ENCODE data around the gene FYB1.
"Not testable (repeated sequence)": the region's sequence is repeated elsewhere in the genome, so short reads cannot be mapped to it uniquely, and the experiment has no call there.

Gene FYB1

GRCh38 chr5:39219437-39219836 lies at the start of gene FYB1:
Gene FYB1, minus strand, starts transcription at chr5:39219563. Its CDS starts 16,603 bp downstream, at chr5:39202960.
- DNase-seq: peak; percentile 85

GRCh38 chr5:39267186-39267585 lies 47.8 kb upstream of the FYB1 start:
- DNase-seq: no peak

- DNase-seq: peak; percentile 50
These were observed 47.1 kb upstream of the FYB1 start for GRCh38 chr5:39266442-39266841.

DNA sequence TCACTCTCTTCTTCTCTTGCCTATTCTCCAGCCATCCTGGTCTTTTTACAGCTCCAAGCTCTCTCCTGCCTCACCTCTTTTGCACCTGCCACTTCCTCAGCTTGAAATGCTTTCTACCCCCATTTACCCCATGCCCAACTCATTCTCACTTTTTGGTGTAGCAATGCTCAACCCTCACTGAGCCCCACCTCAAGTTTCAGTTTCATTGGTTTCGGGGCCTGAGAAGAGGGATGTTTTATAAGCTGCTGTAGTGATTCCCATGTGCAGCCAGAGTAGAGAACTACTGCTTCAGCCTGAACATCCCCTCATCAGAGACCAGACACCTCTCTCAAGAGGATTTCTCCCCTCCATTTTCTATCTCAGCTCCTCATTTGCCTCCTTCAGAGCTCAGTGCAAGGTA lies 45.2 kb upstream of the FYB1 start:
- DNase-seq: no peak

DNA sequence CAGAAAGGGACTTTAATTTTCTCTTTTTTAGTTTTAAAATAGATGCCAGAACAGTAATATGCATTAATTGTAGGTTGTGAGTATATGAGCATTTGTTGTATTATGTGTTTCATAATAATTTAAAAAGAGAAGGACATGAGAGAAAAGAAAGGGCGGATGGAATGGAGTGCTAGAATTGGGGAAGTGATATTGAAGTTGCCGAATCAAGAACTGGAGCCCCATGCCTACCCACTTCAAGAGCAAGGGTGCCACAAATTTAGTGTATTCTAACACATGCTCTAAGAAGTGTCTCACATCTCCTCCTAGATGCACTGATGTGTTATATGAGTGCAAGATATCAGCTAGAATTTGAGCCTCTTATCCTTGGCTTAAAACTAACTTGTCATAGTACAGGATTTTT lies 43.6 kb upstream of the FYB1 start:
- DNase-seq: no peak

GRCh38 chr5:39260095-39260494 lies 40.7 kb upstream of the FYB1 start:
- peak; percentile 59 for DNase-seq

DNA sequence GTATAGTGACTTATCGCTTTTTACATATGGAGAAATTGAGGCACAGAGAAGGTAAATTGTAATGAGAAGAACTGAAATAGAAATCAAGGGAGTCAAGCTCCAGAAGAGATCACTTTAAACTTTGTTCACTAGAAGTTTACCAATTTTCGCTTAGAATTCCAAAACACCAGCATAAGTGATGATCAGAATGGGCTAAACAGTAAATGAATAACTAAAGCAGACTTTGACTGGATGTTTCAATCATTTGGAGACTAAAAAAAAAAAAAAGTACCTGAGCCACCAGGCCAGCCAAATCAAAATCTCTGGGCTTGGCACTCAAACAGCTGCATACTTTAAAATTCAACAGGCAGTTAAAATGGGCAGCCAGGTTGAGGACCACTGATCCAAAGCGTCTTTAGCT lies 38.2 kb upstream of the FYB1 start:
- no peak for DNase-seq

- DNase-seq: peak; percentile 82
These were observed 37.3 kb upstream of the FYB1 start for GRCh38 chr5:39256477-39257235.

- DNase-seq: no peak
These were observed 36.0 kb upstream of the FYB1 start for GRCh38 chr5:39255406-39255805.

DNA sequence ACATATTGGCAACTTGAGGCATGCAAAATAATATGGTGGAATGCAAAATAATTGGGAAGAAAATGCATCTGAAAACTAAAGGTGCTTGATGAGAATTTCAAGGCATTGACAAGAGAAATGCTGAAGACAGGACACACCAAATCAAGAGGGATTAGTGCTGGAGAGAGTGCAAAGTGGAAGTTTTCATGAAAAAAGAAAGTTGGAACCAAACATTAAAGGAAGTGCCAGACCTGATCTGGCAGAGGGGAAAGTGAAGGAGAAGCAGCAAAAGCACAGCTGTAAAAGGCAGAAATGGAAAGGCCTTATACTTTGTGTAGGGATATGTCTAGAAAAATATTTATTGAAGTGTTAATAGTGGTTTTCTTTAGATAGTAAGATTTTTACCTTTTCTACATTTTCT lies 35.3 kb upstream of the FYB1 start:
- DNase-seq: no peak

- DNase-seq: no peak
These were observed 33.8 kb upstream of the FYB1 start for GRCh38 chr5:39253196-39253595.

- no peak for DNase-seq
These were observed 30.4 kb upstream of the FYB1 start for GRCh38 chr5:39249564-39250274.

- peak; percentile 47 for DNase-seq
These were observed 29.7 kb upstream of the FYB1 start for GRCh38 chr5:39249069-39249468.

DNA sequence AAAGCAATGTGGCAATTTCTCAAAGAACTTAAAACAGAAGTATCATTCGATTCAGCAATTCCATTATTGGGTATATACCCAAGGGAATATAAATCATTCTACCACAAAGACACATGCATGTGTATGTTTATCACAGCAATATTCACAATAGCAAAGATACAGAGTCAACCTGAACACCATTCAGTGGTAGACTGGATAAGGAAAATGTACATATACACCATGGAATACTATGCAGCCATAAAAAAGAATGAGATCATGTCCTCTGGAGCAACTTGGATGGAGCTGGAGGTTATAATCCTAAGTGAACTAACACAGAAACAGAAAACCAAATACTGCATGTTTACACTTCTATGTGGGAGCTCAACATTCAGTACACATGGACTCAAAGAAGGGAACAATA lies 21.4 kb upstream of the FYB1 start:
- DNase-seq: no peak

DNA sequence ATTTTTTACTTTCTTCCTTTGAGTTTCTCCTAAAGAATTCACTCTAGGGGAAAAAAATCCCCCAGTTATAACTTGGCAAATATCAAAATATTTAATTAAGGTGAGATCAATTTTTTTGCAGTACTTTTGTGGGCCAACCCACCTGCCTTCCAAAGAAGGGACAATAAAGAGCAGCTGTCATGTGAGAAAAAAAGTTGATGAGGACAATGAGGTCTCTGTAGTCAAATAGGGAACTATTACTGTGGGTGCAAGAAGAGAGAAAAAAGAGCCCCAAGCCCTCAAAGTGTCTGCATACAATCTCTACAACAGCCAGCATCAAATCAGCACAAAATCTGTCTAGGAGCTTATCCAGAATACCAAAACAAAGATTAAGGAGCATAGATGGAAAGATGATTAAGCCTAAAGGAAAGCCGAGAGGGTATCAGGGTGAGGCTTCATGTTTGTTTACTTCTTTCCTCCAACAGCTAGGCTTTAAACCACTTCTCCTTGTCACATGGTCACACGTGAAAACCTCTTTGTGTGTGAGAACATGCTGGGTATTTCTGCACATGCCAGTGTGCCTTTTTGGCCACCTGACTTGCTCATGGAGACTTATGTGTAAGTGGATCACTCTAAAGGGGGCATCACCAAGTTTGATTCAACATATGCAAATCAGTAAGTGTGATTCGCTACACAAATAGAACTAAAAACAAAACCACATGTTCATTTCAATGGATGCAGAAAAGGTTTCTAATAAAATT lies 19.2 kb upstream of the FYB1 start:
- DNase-seq: no peak

- no peak for DNase-seq
These were observed 17.4 kb upstream of the FYB1 start for GRCh38 chr5:39236718-39237117.

DNA sequence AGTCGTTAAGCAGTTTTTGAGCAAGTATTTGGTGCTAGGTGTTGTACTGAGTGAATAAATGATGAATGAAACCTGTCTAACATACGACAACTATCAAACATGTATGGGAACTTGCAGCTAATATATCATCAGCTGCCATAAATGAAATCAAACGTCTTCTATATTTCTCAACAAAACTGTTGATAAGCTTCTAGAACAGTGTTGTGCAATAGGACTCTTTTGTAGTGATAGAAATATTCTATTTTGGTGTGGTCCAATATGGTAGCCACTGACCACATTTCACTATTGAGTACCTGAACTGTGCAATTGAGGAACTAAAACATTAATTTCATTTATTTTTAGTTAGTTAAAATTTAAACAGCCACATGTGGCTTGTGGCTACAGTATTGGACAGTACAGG lies 16.3 kb upstream of the FYB1 start:
- peak; percentile 57 for DNase-seq

DNA sequence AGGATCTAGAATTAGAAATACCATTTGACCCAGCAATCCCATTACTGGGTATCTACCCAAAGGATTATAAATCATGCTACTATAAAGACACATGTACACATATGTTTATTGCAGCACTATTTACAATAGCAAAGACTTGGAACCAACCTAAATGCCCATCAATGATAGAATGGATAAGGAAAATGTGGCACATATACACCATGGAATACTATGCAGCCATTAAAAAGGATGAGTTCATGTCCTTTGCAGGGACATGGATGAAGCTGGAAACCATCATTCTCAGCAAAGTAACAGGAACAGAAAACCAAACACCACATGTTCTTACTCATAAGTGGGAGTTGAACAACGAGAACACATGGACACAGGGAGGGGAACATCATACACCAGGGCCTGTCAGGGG lies 15.1 kb upstream of the FYB1 start:
- not testable (repeated sequence) for DNase-seq

DNA sequence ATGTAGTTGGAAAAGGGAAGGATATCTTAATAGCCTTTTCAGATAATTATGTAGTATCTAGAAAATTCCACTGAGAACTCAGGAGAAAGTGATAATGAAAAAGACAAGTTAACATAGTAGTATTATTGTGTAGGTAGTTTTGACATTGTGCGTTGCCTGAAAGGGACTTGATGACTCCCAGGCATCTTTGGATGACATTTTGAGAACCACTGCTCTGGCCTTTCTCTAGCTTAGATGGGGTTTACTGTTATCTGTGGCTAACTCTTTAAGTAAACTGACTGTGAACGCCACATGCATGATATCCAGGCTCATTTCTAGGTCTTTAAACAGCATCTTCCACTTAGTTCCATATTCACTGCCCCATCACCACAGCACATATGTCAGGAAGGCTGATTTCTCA lies 14.4 kb upstream of the FYB1 start:
- DNase-seq: no peak

DNA sequence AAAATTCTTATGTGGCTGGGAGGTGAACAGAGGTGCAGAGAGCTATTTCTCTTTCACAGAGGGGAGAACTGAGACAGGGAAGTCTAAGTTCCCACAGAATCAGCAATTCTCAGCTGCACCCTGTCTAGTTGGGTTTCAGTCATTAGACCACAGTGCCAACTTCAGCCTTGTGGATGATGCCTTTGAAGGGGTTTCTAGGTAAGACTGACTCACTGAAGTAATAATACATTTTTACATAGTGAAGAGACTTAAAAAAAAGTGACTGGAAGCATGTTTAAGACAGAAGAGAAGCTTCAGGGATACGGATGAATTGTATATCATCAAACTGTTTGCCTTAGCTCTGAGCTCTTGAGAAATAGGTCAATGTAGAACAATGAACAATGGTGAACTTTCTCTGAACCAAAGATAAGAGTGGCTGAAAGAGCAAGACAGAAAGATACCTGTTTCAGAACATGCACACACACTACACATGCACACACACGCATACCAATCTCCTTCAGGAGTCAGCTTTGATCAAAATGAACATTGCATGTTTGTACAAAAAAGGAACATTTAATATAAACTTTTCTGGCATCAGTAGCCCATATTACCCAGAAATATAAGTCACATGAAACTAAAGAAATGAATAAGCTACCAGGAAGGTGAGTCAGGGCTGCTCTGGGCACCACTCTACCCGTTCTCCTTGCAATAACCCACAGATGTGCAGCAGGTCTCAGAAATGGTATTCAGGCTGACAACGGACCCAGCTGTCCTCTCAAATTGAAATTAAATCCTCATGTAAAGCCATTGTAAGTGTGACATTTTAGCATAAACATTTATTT lies 12.6 kb upstream of the FYB1 start:
- DNase-seq: no peak

GRCh38 chr5:39228596-39228995 lies 9.2 kb upstream of the FYB1 start:
- no peak for DNase-seq

DNA sequence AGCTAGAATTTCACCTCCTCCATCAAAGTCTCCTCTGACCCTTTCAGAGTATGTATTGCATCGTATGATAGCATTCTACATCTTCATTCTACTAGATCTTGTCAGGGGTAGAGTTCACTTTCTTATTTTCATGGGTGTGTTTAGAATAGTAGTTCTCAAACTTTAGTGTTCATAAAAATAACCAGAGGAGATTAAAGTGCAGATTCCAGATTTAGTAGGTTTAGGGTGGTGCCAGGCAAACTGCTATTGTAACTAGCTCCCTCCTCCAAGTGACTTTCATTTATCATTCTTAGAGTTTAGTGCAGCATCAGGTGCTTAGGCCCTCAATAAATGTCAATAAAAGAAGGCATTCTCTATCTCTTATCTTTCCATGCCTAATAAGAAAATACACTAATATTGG lies 7.2 kb upstream of the FYB1 start:
- DNase-seq: no peak

DNA sequence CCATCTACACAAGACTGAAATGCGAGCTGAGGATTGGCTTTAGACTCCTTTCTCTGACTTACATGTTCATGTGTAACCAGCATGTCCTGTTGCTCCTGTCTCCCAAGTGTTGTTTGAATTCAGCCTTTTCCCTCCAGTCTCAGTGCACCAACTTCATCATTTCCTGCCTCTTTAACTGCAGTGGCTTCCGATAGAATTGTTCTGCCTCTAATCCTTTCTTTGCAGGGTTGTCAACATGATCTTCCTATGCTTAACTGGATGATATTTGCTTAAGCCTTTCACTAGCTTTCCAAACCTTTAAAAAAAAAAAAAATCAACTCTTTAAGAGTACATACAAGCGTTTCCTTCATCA lies 6.7 kb upstream of the FYB1 start:
- DNase-seq: no peak
